Activated naive CD8-positive, alpha-beta T cell treated with anti-CD3 and anti-CD28 coated beads, Interleukin-2, amount 50 U/mL, for 16 hours (primary cell): ENCODE measurements around the gene NDUFS2.
A peak's percentile ranks its signal among the peaks of the same experiment; 100 is the strongest.
"Not testable (repeated sequence)": the region's sequence is repeated elsewhere in the genome, so short reads cannot be mapped to it uniquely, and the experiment has no call there.

ENCODE experiments used
- DNase-seq: peaks from one replicate; pipeline ENCODE4 v3.0.0-alpha.2; 2020; ENCODE audit warnings: low read depth, low spot score

The NDUFS2 gene

DNA sequence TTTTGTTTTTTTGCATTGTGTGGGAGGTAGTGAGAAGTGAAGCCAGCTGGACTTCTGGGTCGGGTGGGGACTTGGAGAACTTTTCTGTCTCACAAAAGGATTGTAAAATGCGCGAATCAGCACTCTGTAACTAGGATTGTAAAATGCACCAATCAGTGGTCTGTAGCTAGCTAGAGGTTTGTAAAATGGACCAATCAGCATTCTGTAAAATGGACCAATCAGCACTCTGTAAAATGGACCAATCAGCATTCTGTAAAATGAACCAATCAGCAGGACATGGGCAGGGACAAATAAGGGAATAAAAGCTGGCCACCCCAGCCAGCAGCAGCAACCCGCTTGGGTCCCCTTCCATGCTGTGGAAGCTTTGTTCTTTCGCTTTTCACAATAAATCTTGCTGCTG, 47.9 kb downstream of the NDUFS2 start:
- DNase-seq = not testable (repeated sequence)

DNA sequence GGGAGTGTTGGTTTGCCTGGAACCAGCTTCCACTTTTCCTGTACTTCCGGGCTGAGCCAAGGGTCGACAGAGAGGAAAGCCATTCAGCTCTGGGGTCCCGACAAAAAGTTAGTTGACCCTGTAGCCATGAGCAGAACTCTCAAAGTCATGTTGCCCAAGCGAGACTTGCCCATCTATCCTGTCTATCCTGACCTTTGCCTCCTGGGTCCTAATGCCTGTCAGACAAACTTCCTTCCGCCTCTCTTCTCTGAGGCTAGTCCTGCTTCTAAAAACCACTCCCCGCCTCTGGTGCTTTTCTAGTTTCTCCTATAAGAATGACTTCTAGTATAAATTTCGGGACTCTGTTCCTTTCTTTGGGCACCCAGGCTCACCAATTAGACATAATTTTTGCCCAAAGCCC, 48.7 kb downstream of the NDUFS2 start:
- no peak for DNase-seq

DNA sequence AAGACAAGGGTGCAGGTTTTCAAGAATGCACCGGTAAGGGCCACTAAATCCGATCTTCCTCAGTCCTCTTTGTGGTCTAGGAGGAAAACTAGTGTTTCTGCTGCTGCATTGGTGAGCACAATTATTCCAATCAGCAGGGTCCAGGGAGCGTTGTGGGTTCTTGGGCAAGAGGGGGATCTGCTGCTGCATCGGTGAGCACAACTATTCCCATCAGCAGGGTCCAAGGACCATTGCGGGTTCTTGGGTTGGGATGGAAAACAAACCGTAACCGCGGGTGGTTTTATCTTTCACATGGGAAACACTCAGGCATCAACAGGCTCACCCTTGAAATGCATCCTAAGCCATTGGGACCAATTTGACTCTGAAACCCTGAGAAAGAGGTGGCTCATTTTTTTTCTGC, 49.4 kb downstream of the NDUFS2 start:
- no peak for DNase-seq

DNA sequence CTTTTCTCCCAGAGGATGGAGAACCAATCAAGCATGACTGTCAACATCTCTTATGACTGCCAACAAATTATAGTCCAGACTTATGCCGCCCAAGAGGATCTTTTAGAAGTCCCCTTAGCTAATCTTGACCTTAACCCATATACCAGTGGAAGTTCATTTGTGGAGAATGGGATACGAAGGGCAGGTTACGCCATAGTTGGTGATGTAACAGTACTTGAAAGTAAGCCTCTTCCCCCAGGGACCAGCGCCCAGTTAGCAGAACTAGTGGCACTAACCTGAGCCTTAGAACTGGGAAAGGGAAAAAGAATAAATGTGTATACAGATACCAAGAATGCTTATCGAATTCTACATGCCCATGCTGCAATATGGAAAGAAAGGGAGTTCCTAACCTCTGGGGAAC, 53.1 kb downstream of the NDUFS2 start:
- DNase-seq = not testable (repeated sequence)

DNA sequence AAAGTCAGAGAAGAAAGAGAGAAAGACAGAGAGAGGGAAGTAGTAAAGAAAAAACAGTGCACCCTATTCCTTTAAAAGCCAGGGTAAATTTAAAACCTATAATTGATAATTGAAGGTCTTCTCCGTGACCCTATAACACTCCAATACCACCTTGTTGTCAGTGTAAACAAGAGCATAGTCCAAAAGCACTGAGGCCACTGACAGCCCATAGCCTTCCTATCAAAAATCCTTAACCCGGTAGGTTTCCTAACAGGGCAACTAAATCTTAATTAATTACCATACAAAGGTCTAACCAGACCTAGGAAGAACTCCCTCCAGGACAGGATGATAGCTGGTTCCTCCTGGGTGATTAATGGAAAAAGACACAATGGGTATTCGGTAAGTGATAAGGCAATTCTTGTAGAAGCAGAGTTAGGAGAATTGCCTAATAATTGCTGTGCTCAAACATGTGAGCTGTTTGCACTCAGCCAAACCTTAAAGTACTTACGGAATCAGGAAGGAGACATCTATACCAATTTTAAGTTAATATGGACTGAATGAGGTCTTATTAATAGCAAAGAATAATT, 53.9 kb downstream of the NDUFS2 start:
- DNase-seq = not testable (repeated sequence)

DNA sequence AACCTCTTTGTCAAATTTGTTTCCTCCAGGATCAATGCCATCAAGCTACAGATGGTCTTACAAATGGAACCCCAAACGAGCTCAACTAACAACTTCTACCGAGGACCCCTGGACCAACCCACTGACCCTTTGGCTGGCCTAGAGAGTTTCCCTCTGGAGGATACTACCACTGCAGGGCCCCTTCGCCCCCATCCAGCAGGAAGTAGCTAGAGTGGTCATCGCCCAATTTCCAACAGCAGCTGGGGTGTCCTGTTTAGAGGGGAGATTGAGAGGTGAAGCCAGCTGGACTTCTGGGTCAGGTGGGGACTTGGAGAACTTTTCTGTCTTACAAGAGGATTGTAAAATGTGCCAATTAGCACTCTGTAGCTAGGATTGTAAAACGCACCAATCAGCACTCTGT, 54.9 kb downstream of the NDUFS2 start:
- not testable (repeated sequence) for DNase-seq

DNA sequence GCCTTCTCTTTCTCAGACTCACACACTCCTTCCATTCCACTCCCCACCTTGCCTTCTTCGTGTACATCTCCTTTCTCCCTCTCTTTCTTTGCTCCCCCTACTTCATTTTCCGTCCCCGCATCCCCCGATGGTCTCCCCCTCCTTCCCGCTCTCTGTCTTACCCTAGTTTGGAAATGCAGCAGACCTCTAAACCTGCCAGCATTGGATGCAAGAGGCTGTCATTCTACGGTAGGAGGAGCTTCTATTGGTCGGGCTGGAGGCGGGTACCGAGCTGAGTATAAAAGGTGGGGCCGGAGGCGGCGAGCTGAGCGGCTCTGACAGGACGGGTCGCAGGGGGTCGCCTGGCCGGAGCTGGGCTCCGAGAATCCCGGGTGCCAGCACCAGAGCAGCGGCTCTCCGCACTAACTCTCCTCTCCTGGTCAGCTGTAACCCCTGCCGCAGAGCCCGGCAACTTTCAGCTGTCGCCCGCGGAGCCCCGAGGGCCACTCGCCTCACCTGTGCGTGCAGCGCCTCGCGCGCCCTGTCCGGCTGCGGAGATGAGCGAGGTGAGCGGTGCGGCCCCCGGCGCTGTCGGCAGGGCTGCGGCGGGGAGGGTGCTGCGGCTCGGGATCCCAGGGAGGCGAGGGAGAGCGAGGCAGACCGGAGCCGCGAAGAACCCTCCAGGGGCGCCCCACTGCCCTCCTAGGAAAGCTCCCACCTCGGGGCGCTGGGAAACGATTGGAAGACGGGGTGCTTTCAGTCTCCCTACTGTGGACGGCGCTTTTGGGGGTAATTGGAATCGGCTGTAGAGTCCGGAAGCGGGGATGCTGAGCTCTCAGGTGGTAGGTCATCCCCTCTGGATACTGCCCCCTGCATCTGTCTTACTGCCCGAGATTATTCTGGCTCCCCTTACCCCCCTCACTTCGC, 56.5 kb downstream of the NDUFS2 start, which contains the start of gene PCP4L1:
TSS of gene PCP4L1 (plus strand) at position 307 of the 906 bp plus-strand sequence. CDS start at position 537, 230 bp downstream.
- peak; percentile 18 for DNase-seq

DNA sequence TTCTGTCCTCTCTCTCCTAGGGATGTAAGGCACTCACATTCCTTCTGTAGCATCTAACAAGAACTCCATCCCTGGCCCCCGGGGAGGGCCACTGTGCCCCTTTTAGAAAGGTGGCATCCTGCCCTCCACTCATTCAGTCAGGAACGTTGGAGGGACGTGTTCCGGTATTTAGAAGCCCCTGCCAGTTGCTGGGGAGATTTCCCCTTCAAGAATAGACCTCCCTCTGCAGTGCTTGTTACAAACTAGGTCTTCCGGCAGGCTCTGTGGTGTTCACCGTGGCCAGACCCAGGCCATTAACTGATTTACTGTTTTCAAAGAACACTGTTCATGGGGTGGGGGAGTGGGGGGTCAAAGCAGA, 57.2 kb downstream of the NDUFS2 start:
- no peak for DNase-seq

DNA sequence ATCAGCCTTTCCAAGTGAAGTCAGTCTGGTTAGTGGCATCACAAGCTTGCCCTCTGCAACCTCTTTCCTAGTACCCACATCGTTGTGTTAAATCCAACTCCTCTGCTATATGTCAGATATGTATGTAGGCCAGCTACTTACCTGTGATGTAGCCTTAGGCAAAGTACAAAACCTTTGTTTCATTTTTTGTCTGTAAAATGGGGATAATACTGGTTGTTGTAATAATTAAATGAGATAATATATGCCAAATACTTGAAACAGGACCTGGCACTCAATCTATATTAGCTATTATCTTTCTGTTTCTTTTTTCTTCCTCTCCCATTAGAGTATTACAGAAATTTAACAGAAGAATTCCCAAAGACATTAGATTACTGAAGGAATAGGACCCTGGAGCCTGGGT, 57.6 kb downstream of the NDUFS2 start:
- DNase-seq = no peak

DNA sequence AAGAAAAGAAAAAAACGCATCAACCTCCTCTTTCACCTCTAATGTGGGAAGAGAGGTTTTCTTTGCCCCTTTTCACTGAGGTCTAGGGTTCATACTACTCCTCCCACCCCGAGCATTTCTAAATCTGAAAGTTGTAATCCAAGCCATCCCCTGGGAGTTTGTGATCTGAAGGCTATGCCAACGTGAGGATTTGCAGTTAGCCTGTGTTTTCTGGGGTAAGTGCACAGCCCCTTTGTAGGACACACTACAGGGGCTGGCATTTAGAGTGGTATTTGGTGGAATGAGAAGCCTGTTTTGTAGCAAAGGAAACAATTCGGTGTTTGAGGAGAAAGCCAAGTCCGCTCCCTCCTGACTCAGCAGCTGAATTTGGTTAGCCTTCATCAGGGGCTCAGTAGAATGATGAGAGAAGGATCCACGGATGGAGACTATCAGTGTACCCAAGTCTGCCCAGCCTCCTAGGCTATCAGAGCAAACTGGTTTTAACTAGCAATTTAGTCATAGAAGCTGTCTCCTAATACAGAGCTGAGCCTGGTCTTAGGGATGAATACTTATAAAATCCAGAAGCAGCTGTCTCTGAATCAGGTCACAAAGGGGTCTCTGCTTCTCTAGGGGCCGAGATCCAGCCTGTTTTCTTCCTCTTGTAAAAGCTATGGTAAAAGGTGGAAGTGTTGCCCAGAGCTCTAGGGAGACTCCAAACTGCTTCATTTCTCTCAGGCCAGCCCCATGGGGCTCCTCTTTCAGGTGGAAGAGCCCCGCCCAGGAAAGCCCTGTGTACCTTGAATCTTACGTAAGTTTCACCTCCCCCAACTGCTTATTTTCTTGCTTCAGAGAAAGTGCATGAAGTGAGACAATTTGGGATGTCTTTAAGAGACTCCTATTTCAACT, 58.5 kb downstream of the NDUFS2 start:
- DNase-seq = no peak

DNA sequence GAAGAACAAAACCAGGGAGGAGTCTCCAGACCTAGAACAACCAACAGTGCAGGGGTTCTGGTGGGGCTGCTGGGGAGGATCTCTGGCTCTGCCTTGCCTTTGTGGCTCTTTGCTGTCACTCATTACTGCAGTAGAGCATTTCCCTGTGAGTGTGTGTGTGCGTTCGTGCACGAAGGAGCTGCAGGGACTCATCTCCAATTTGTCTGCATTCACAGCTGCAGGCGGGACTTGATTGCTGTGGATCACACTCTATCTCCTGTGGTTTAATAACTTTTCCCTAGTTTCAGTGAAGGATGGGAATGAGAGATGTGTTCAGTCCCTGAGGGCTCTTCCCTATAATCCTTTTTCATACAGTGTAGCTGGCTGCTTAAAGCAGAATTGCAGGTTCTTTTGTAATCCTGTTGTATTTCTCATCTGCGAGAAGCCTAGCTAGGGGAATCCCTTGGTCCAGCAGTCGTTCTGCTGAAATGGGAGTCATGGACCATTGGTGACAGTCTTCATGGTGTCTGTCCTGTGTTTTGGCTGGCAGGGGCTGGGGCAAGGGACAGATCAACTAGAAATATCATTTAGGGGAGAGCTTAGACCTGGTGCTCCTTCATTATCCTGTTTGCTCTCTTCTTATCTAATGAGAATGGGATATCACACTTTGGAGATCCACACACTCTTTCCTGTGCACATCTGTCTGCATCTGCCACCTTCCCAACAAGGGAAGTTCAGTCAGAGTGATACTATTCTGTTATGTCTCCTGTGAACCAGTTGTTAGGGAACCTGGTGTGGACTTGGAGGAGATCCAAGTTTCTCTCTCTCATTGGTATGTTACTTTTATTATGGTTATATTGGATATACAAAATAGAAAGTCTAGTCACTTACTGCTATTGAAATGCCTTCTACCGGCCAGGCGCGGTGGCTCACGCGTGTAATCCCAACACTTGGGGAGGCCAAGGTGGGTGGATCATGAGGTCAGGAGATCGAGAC, 59.4 kb downstream of the NDUFS2 start:
- DNase-seq = no peak
